Vagina (tissue), 2 donors: Measurements from ENCODE around the gene SMYD1. TPM values are rescaled to one million over a fixed set of nuclear protein-coding genes. Genes with fewer than 3 reads are reported as not detected.

Experiments used
- DNase-seq, 2 donors: peaks; one replicate each; pipeline ENCODE4 v3.0.0-alpha.2; 2017; ENCODE audit errors: extremely low spot score in 2 of 2
- H3K27ac ChIP-seq: fragments of 200-600 bp; sonication (generic); one replicate; pipeline ENCODE4 v1.5.1; 2019
- H3K27me3 ChIP-seq: fragments of 200-600 bp; sonication (generic); one replicate; pipeline ENCODE4 v1.5.1; 2019
- H3K36me3 ChIP-seq, 2 donors: fragments of 200-600 bp; sonication (generic); one replicate each; pipeline ENCODE4 v1.5.1; 2017 to 2019
- H3K4me1 ChIP-seq: fragments of 200-600 bp; sonication (generic); one replicate; pipeline ENCODE4 v1.5.1; 2019
- H3K4me3 ChIP-seq, 2 donors: fragments of 200-600 bp; sonication (generic); 1 replicate in 1 of 2; 2 replicates in 1 of 2; pipeline ENCODE4 v1.5.1; 2016 to 2019
- H3K9me3 ChIP-seq: fragments of 200-600 bp; sonication (generic); one replicate; pipeline ENCODE4 v1.5.1; 2019
- POLR2A ChIP-seq, 2 donors: fragments of 450-650 bp; IDR thresholded peaks; one replicate each; pipeline ENCODE4 v1.6.1; 2017; ENCODE audit warnings: antibody characterized with exemption in 2 of 2, mild to moderate bottlenecking in 2 of 2, moderate library complexity in 2 of 2
- POLR2AphosphoS5 ChIP-seq, 2 donors: sonication (generic); formaldehyde crosslinking; IDR thresholded peaks; one replicate each; pipeline ENCODE4 v1.9.0; 2017; ENCODE audit warnings: antibody characterized with exemption in 2 of 2, mild to moderate bottlenecking in 2 of 2, low read depth in 1 of 2; ENCODE audit not compliant: insufficient read depth in 1 of 2
- intact Hi-C: fragments of 100-400 bp; cut with DNase I; formaldehyde crosslinking; loops from one replicate; pipeline ENCODE4 v1.15.1; 2023
- total RNA-seq: library from RNA; depleted of rRNA; stranded (reverse); fragments of >200 nt; gene quantifications from one replicate; pipeline ENCODE4 v1.2.3, GENCODE V29; 2016
- TF ChIP-seq, protein P1 (sequence below), 3 experiments: fragments of 450-650 bp in 2 of 3; fragments of 200-600 bp in 1 of 3; sonication (generic) in 1 of 3; IDR thresholded peaks; one replicate each; pipeline ENCODE4 v1.5.1; 2017 to 2019; ENCODE audit warnings: antibody characterized with exemption in 3 of 3, mild to moderate bottlenecking in 2 of 3, moderate library complexity in 2 of 3

SMYD1 gene
- total RNA-seq, 1 donor from 2014 or later, result not detected

DNA sequence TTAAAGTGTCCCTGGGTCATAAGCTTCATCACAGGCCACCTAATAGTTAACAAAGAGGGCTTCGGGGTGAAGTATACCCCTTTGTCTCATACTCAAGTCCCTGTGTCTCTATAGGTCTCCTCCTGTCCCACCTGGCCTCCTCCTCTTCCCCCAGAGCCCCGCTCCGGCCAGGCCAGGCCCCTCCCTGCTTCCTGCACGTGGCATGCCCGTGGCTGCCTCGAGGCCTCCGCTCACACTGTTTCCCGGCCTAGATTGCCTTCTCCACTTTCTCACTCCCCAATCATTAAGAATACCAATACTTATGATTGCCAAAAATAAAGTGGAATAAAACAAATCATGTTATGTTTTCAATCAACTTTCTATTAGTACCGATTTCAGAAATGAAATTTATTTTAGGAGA is 18.8 kb downstream of the SMYD1 start:
- Histone ChIP-seq H3K4me1 (no peaks in the 10 kb centered on the region), H3K27me3 (no peaks in the 10 kb centered on the region), H3K27ac (no peak overlapping the region), H3K36me3 (no peaks in the 10 kb centered on the region), H3K4me3 (no peak overlapping the region), H3K9me3 (no peaks in the 10 kb centered on the region)
- TF ChIP-seq POLR2A (IDR thresholded peaks at IDR 0.05) (no peak), POLR2AphosphoS5 (IDR thresholded peaks at IDR 0.05; ENCODE audit: insufficient read depth in 1 of 2, low read depth in 1 of 2) (no peak)
- TF ChIP-seq, protein P1, sequence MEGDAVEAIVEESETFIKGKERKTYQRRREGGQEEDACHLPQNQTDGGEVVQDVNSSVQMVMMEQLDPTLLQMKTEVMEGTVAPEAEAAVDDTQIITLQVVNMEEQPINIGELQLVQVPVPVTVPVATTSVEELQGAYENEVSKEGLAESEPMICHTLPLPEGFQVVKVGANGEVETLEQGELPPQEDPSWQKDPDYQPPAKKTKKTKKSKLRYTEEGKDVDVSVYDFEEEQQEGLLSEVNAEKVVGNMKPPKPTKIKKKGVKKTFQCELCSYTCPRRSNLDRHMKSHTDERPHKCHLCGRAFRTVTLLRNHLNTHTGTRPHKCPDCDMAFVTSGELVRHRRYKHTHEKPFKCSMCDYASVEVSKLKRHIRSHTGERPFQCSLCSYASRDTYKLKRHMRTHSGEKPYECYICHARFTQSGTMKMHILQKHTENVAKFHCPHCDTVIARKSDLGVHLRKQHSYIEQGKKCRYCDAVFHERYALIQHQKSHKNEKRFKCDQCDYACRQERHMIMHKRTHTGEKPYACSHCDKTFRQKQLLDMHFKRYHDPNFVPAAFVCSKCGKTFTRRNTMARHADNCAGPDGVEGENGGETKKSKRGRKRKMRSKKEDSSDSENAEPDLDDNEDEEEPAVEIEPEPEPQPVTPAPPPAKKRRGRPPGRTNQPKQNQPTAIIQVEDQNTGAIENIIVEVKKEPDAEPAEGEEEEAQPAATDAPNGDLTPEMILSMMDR (IDR thresholded peaks at IDR 0.05), result no peak
- intact Hi-C loops, result no loop called here
- DNase-seq, result no peak

DNA sequence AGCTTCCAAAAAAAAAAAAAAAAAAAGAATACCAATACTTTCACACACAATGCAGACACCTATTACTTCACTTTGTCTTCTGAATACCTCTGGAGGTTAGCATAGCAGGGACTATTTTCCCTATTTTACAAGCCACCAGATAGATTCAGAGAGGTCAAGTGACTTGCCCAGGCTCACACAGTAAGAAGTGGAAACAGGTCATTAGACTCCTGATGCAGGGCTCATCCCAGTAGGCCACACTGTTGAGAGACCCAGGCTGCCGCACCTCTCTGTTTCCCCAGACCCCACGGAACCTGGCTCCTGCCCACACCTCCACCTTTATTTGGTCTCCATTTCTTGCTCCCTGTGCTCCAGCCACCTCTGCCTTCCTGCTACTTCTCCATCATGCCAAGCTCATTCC is 19.4 kb downstream of the SMYD1 start:
- no peak for DNase-seq
- no peaks in the 10 kb centered on the region for H3K27me3 ChIP-seq
- H3K4me1 ChIP-seq, result no peaks in the 10 kb centered on the region
- H3K36me3 ChIP-seq, result no peaks in the 10 kb centered on the region
- H3K27ac ChIP-seq, result no peak overlapping the region
- TF ChIP-seq, protein P1 (IDR thresholded peaks at IDR 0.05), result no peak
- TF ChIP-seq POLR2A (IDR thresholded peaks at IDR 0.05) (no peak), POLR2AphosphoS5 (IDR thresholded peaks at IDR 0.05; ENCODE audit: insufficient read depth in 1 of 2, low read depth in 1 of 2) (no peak)
- intact Hi-C loops, result no loop called here
- H3K4me3 ChIP-seq, result no peak overlapping the region
- no peaks in the 10 kb centered on the region for H3K9me3 ChIP-seq

DNA sequence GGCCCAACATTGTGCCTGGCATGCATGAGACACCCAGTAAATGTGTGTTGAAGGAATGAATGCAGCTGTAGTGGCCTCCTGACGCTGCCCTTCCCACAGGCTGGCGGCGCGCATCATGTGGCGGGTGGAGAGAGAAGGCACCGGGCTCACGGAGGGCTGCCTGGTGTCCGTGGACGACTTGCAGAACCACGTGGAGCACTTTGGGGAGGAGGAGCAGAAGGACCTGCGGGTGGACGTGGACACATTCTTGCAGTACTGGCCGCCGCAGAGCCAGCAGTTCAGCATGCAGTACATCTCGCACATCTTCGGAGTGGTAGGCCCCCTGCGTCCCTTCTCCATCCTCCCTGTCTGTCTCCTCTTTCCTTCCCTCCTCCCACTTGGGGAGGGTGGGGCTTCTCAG is 20.1 kb downstream of the SMYD1 start:
- Histone ChIP-seq H3K27ac (no peak overlapping the region), H3K4me1 (no peaks in the 10 kb centered on the region), H3K27me3 (no peaks in the 10 kb centered on the region), H3K4me3 (no peak overlapping the region), H3K9me3 (no peaks in the 10 kb centered on the region), H3K36me3 (no peaks in the 10 kb centered on the region)
- DNase-seq, result no peak
- intact Hi-C loops, result no loop called here
- TF ChIP-seq POLR2AphosphoS5 (IDR thresholded peaks at IDR 0.05; ENCODE audit: insufficient read depth in 1 of 2, low read depth in 1 of 2), result no peak
- TF ChIP-seq, protein P1 (IDR thresholded peaks at IDR 0.05), result no peak
- no peak for TF ChIP-seq POLR2A (IDR thresholded peaks at IDR 0.05)

GRCh38 chr2:88088999-88089398 is 21.4 kb downstream of the SMYD1 start:
- no peaks in the 10 kb centered on the region for H3K36me3 ChIP-seq
- no peak overlapping the region for H3K27ac ChIP-seq
- DNase-seq, result no peak
- H3K9me3 ChIP-seq, result no peaks in the 10 kb centered on the region
- H3K27me3 ChIP-seq, result no peaks in the 10 kb centered on the region
- no peak for TF ChIP-seq POLR2A (IDR thresholded peaks at IDR 0.05)
- no peak for TF ChIP-seq POLR2AphosphoS5 (IDR thresholded peaks at IDR 0.05; ENCODE audit: insufficient read depth in 1 of 2, low read depth in 1 of 2)
- TF ChIP-seq, protein P1 (IDR thresholded peaks at IDR 0.05), result no peak
- no peaks in the 10 kb centered on the region for H3K4me1 ChIP-seq
- no peak overlapping the region for H3K4me3 ChIP-seq
- intact Hi-C loops, result no loop called here

- Histone ChIP-seq H3K27me3 (no peaks in the 10 kb centered on the region), H3K27ac (no peak overlapping the region), H3K36me3 (no peaks in the 10 kb centered on the region), H3K4me3 (no peak overlapping the region), H3K4me1 (no peaks in the 10 kb centered on the region), H3K9me3 (no peaks in the 10 kb centered on the region)
- DNase-seq, result no peak
- intact Hi-C loops, result no loop called here
- TF ChIP-seq POLR2AphosphoS5 (IDR thresholded peaks at IDR 0.05; ENCODE audit: insufficient read depth in 1 of 2, low read depth in 1 of 2) (no peak), POLR2A (IDR thresholded peaks at IDR 0.05) (no peak)
- TF ChIP-seq, protein P1 (IDR thresholded peaks at IDR 0.05), result no peak
Measured at GRCh38 chr2:88090446-88091283, 23.0 kb downstream of the SMYD1 start.
